KBM-7 (cell line): ENCODE measurements around the gene VSTM1.
A peak's percentile ranks its signal among the peaks of the same experiment; 100 is the strongest.
"Not testable (repeated sequence)": the region's sequence is repeated elsewhere in the genome, so short reads cannot be mapped to it uniquely, and the experiment has no call there.

Source experiments
- DNase-seq: peaks from one replicate; pipeline ENCODE4 v3.0.0-alpha.2; 2015
- in situ Hi-C: fragments of 300-500 bp; cut with MboI; formaldehyde crosslinking; loops from 2 replicates; pipeline ENCODE4 v1.14.3; 2020; ENCODE audit warnings: low sequenced_read_pairs, low pct_unique_long_range_greater_than_20kb, mixed read lengths

The VSTM1 gene

DNA sequence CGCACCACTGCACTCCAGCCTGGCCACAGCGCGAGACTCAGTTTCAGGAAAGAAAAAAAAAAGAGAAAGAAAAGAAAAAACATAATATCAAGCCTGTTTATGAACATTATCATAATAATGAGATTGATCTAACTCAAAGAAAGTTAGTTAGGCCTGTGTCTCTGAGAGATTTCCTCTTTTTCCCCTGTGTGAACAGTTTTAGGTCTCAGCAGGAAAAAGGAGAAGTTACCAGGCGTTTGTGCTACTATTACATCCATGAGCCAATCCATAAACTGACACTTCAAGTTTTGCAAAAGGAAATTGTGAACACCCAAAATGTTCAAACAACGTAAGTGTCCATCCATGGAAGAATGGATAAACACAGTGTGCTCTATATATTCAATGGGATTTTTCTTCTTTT is 13.6 kb upstream of the VSTM1 start:
- DNase-seq, result peak; percentile 74
- in situ Hi-C loops, result no loop called here

DNA sequence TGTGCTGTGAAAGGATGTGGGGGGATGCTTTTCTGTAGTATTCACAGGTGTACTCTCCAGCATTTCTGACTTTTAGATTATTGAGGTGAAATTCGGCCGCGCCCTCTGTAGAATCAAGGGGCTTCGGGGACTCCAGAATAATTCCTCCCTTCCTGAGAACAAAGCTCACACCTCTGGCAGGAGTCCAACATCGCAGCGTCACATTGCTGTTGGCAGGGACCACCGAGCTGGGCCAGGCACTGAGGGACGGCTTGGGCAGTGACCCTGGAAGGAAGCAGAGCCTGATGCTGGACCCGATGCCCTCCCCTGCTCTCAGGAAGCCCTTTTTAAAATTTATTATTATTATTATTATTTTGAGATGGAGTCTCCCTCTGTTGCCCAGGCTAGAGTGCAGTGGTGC is 11.2 kb upstream of the VSTM1 start:
- in situ Hi-C loops, result no loop called here
- no peak for DNase-seq

DNA sequence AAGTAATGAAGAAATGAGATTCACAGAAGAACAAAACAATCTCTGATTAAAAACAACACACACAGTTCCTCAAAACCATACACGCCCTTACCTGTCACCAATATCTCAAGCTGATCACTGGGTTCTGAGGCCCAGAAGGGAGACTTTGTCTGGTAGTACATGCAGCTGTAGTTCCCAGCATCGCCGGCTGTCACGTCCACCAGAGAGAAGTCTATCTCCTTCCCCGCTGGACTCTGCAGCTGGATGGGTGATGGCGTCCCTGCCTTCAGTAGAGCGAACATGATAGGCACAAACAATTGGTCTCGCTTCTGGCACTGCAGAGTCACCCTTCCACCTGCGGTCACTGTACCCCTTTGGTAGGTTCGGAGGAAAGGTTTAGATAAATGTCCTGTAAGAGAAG is 10.1 kb upstream of the VSTM1 start:
- in situ Hi-C loops, result no loop called here
- no peak for DNase-seq

DNA sequence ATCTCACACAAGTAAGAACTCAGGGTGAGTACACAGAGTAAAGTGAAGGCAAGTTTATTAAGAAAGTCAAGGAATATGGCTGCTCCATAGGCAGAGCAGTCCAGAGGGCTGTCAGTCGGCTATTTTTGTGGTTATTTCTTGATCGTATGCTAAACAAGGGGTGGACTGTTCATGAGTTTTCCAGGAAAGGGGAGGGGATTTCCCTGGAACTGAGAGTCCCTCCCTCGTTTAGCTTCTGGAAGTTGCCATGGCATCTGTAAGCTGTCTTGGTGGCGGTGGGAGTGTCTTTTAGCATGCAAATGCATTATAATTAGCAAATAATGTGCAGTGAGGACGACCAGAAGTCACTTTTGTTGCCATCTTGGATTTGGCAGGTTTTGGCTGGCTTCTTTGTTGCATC is 5.8 kb upstream of the VSTM1 start:
- in situ Hi-C loops, result no loop called here
- no peak for DNase-seq

DNA sequence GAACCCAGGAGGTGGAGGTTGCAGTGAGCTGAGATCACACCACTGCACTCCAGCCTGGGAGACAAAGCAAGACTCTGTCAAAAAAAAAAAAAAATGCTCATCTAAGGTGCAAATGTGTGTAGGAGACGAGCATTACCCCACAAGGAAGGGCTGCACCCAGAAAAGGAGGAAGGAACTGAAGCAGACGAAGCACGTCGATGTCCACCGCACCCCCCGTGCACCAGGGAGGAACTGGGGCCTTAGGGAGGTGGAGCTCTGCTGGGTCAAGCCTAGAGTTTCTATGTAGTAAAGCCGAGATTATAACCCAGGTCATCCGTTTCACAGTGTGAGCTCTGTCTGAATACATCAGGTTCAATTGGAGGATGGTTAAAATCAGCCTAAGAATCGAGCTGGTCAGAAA is 1.1 kb downstream of the VSTM1 start:
- in situ Hi-C loops, result no loop called here
- peak; percentile 5 for DNase-seq

DNA sequence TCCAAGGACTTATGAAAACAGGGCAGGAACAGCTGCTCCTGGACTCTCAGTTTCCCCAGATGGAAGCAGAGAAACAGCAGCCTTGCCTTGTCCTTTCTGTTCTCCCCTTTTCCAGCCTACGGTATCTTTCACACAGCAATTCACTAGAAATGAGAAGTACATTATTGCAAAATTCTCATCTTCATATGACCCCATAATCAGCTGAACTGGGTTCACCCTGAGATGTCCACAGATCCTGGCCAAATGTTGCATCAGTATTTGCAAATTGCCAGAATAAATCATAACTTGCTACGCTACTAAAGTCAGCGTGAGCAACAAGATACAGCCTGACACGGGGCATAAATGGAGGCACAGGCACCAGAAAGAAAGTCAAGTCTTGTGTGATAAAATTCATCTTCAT is 16.1 kb downstream of the VSTM1 start:
- in situ Hi-C loops, result no loop called here
- no peak for DNase-seq

DNA sequence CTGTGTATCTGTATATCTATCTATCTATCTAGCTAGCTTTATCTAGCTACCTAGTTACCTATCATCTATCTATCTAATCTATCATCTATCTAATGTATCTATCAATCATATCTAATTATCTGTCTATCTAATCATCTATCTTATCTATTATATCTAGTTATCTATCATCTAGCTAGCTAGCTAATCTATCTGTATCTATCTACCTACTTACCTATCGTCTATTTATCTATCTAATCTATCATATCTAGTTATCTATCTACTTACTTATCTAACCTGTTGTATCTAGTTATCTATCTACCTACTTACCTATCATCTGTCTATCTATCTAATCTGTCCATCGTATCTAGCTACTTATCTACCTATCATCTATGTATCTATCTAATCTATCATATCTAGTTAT is 17.9 kb downstream of the VSTM1 start:
- DNase-seq, result no peak
- in situ Hi-C loops, result no loop called here

DNA sequence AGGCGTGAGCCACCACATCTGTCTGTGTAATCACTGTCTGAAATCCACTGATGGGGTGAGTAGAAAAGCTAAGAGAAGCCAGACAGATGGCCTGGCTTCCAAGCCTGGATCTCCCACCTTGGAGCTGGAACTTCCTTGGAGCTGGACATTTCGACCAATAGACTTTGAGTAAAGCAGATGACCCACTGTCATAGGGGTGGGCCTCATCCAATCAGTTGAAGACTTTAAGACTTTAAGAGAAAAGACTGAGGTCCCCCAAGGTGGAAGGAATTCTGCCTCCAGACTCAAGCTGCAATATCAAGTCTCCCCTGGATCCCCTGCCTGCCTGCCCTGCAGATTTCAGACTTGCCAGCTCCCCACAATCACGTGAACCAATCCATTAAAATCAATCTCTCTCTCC is 20.7 kb downstream of the VSTM1 start:
- DNase-seq, result no peak
- in situ Hi-C loops, result no loop called here

DNA sequence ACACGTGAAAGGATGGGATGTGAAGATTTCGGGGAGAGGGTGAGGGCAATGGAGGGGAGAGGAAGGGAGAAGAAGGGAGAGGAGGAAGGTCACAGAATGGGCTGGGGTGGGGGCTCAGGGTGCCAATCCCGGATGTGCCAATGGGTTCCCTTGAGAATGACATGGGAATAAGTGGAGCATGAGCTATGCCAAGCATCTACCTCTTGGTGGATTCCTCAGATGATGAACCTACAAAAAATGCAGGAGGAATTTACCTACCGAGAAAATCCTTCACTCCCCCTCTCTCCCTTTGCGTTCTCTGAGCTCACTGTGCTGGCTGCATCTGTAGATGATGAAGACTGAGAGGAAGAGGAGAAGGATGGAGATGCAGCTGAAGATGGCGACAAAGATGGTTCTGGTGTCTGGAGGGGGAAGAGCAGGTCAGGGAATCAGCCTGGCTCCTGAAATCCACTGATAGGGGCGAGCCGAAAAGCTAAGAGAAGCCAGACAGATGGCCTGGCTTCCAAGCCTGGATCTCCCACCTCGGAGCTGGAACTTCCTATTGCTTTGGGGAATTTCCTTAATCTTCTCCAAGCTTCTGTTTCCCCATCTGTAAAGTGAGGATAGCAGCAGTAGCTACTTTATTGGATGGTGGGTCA is 21.6 kb downstream of the VSTM1 start:
- DNase-seq, result no peak
- in situ Hi-C loops, result no loop called here

DNA sequence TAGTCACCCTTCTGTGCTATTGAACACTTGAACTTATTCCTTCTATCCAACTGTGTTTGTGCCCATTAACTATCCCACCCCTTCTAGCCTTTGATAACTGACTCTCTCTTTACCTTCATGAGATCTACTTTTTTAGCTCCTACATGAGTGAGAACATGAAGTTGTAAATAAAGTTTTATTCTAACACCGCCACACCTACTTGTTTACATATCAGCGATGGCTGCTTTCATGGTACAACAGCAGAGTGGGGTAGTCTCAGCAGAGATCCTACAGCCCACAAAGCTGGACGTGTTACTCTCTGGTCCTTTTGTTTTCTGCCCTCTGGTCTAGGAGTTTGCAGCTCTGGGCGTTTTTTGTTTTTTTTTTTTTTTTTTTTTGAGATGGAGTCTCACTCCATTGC is 23.7 kb downstream of the VSTM1 start:
- in situ Hi-C loops, result no loop called here
- no peak for DNase-seq

DNA sequence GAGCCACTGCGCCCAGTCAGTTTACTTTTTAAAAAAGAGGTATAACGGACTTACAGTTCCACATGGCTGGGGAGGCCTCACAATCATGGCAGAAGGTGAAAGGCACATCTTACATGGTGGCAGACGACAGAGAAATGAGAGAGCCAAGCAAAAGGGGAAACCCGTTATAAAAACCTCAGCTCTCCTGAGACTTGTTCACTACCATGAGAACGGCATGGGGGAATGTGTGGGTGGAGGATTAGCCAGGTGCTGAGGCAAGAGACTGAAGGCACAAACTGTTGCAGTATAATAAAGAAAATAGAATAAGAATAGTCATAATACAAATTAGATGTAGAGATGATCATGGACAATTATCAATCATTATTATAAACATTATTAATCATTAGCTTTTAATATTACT is 27.2 kb downstream of the VSTM1 start:
- DNase-seq, in situ Hi-C loops: not testable (repeated sequence)

DNA sequence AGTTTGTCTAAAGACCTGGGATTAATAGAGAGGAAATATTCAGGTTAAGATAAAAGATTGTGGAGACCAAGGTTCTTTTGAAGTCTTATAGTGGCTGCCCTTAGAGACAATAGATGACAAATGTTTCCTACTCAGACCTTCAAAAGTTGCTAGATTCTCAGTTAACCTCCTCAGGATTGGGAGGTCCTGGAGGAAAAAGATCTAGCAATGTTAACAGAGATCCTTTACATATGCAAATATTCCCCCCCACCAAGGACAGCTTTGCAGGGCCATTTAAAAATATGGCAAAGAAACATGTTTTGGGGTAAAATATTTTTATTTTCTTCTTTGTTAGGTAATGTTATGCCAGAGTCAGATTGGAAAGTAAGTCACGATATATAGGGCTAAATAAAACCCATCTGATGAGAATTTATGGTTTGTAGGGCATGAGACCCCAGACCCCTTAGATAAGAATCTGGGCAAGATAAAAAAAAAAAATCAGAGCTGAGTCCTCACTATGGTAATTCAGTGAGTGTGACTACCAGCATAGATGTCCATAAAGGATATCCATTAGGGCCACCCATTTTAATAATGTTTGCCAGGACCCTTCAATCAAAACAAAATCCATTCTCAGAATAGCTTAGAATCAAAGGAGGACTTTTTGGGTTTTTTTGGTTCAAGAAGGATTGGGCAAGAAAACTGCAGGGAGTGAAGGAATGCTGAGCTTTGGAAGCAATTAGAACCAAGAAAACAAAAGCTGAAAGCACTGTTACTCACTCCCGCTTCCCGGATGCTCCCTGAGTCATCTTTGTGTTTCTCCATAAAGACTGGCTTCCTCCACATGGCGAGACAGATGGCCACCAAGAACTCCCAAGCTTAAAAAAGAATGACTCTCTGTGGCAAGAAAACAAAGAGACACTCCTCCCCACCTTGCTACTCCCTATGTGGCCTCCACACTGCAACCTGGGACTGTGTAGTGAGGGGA is 28.2 kb downstream of the VSTM1 start:
- DNase-seq, result no peak
- in situ Hi-C loops, result no loop called here

DNA sequence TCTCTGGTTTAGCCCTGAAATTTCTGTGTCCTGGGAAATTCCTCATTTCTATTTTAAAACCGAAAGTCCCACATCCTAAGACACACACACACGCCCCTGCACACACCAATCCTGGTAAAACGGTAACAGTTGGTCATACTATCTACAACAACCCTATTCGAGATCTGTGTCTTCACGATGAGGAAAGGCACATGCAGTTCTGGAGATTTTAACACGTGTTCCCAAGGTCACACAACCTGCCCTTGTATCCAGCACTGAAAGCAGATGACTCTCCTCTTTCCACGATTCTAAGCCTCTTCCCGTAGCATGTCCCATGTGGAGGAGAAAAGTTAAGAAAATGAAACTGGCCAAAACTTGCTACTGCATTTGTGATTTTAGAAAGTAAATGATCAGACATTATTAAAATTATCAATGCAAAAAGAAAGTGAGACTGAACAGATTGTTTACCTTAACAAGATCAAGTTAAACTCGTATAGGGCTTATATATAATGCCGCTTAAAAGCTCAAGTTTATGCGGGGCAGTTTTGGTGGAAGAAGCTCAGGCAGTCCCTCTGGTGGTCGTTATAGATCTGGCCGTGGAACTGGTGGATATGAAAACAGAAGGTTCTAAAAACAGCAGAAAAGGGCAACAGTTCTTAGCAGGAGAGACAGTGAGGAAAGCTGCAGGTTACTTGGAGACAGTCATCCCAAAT is 32.7 kb downstream of the VSTM1 start:
- in situ Hi-C loops, result no loop called here
- peak; percentile 60 for DNase-seq

DNA sequence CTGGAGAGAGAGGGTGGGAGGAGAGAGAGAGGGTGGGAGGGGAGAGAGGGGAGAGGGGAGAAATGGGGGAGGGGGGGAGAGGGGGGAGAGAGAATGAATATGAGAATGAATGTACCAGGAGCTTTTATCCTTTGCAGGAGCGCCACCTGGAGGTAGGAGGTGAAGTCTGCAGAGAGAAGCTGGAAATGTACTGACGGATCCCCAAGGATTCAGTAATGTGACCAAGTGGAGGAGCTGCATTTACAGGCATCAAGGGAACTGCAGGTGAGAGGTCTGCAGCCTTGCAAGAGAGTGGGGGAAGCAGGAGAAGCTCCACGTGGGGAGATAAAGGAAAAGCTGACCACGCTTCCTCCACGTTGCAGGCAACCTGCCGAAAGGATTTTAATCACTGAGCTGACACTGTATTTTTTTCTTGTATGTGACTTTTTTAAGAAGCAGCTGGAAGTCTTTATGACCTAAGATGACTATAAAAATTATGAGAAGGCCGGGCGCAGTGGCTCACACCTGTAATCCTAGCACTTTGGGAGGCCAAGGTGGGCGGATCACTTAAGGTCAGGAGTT is 33.7 kb downstream of the VSTM1 start:
- in situ Hi-C loops, result no loop called here
- DNase-seq, result peak; percentile 66

DNA sequence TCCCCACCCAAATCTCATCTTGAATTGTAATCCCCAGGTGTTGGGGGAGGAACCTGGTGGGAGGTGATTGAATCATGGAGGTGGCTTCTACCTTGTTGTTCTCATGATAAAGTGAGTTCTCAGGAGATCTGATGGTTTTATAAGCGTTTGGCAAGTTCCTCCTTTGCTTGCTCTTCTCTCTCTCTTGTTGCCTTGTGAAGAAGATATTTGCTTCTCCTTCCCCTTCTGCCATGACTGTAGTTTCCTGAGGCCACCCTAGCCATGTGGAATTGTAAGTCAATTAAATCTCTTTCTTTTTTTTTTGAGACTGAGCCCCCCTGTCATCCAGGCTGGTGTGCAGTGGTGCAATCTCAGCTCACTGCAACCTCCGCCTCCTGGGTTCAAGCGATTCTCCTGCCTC is 34.4 kb downstream of the VSTM1 start:
- in situ Hi-C loops, result no loop called here
- no peak for DNase-seq

DNA sequence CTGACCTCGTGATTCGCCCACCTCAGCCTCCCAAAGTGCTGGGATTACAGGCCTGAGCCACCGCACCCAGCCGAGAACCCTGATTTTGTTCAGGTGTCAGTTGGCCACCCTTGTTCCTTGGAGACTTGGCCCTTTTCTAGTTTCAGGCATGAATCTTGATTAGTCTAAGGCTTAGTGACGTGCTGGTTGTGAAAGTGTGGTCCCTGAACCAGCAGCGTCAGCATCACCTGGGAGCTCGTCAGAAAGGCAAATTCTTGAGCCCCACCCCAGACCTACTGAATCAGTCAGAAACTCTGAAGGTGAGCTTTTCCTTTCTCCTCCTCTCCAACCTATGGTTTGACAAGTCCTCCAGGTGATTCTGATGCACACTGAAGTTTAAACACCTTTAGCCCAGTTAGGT is 37.0 kb downstream of the VSTM1 start:
- in situ Hi-C loops, result no loop called here

DNA sequence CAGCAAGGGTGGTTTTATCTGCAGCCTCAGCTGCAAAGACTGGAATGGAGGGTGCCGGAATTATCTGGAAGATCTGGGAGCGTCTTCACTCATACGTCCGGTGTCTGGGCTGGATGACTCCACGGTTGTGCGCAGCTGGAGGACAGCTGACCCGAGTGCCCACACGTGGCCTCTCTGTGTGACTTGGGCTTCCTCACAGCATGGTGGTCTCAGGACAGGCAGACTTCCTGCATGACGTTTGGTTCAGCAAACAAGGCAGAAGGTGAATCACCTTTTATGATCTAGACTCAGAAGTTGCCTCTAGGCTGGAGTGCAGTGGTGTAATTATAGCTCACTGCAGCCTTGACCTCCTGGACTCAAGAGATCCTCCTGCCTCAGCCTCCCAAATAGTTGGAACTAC is 39.0 kb downstream of the VSTM1 start:
- in situ Hi-C loops, result no loop called here

More for the DNA sequence above, 37.0 kb downstream of the VSTM1 start:
- no peak for DNase-seq

DNA sequence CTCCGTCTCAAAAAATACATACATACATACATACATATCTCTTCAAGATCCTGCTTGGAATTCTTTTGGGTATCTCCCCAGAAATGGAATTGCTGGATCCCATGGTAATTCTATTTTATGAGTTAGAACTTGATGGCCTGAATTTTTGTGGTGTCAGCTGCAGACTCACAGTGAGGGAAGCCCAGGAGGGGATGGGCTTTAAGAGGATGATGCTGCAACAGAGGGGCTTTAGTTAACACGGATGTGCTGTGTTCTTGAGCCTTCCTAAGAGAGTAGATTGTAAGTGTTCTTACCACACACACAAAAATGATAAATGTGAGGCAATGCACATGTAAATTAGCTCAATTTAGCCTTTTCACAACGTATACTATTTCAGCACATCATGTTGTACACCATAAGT is 40.5 kb downstream of the VSTM1 start:
- DNase-seq, result no peak
- in situ Hi-C loops, result no loop called here

More for the DNA sequence above, 39.0 kb downstream of the VSTM1 start:
- no peak for DNase-seq

DNA sequence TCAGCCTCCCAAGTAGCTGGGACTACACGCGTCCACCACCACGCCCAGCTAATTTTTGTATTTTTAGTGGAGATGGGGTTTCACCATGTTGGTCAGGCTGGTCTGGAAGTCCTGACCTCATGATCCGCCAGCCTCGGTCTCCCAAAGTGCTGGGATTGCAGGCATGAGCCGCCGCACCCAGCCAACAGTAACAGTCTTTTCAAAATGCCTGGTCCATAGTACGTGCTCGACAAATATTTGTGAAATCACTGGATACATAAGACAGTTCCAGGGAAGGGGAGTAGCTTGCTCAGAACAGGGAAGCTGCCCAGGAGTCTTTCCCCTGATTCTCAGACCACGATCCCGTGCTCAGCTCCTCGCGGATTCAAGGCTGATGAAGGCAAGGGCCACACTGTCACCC is 41.8 kb downstream of the VSTM1 start:
- no peak for DNase-seq
- in situ Hi-C loops, result no loop called here

DNA sequence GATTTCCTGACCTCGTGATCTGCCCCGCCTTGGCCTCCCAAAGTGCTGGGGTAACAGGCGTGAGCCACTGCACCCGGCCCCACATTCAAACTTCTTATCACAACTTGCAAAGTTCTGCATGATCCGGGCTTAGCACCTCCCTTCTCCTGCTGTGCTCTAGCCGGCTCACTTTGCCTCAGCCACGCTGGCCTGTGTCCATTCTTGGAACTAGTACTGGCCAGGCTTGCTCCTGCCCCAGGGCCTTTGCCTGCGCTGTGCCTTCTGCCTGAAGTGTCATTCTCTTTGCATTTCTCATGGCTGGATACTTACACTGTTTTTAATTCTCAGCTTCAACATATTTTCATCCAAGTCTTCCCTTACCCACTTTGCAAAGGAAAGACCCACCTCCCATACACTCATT is 42.3 kb downstream of the VSTM1 start:
- in situ Hi-C loops, result no loop called here
- no peak for DNase-seq
